Measurements from ENCODE around the gene FAM171A2. TPM values are rescaled to one million over a fixed set of nuclear protein-coding genes. Genes with fewer than 3 reads are reported as not detected.

FAM171A2 gene
- polyA plus RNA-seq, 1 experiment, result 2.3 TPM

- Histone ChIP-seq H3K4me3 (ENCODE audit: low read depth, low read length) (no peak overlapping the region), H3K27me3 (ENCODE audit: control insufficient read depth, insufficient read depth, low read length) (peaks cover 10% of the 10 kb centered on the region), H3K36me3 (ENCODE audit: control insufficient read depth, insufficient read depth, low read length) (no peaks in the 10 kb centered on the region)
- CTCF ChIA-PET, result no interaction called here
- POLR2A ChIA-PET, result no interaction called here
- DNase-seq (ENCODE audit: low read depth), result no peak
- TF ChIP-seq, protein P1, sequence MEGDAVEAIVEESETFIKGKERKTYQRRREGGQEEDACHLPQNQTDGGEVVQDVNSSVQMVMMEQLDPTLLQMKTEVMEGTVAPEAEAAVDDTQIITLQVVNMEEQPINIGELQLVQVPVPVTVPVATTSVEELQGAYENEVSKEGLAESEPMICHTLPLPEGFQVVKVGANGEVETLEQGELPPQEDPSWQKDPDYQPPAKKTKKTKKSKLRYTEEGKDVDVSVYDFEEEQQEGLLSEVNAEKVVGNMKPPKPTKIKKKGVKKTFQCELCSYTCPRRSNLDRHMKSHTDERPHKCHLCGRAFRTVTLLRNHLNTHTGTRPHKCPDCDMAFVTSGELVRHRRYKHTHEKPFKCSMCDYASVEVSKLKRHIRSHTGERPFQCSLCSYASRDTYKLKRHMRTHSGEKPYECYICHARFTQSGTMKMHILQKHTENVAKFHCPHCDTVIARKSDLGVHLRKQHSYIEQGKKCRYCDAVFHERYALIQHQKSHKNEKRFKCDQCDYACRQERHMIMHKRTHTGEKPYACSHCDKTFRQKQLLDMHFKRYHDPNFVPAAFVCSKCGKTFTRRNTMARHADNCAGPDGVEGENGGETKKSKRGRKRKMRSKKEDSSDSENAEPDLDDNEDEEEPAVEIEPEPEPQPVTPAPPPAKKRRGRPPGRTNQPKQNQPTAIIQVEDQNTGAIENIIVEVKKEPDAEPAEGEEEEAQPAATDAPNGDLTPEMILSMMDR (IDR thresholded peaks at IDR 0.05; ENCODE audit: insufficient read depth, low read depth, low read length), result no peak
Observed at GRCh38 chr17:44383861-44384260, 20.2 kb upstream of the FAM171A2 start.

GRCh38 chr17:44383363-44383762, 19.7 kb upstream of the FAM171A2 start:
- TF ChIP-seq, protein P1 (IDR thresholded peaks at IDR 0.05; ENCODE audit: insufficient read depth, low read depth, low read length), result no peak
- H3K27me3 ChIP-seq (ENCODE audit: control insufficient read depth, insufficient read depth, low read length), result peaks cover 10% of the 10 kb centered on the region
- CTCF ChIA-PET, result no interaction called here
- H3K4me3 ChIP-seq (ENCODE audit: low read depth, low read length), result no peak overlapping the region
- DNase-seq (ENCODE audit: low read depth), result no peak
- no peaks in the 10 kb centered on the region for H3K36me3 ChIP-seq (ENCODE audit: control insufficient read depth, insufficient read depth, low read length)
- POLR2A ChIA-PET, result no interaction called here

GRCh38 chr17:44382917-44383316, 19.3 kb upstream of the FAM171A2 start:
- POLR2A ChIA-PET, result no interaction called here
- TF ChIP-seq, protein P1 (IDR thresholded peaks at IDR 0.05; ENCODE audit: insufficient read depth, low read depth, low read length), result no peak
- H3K36me3 ChIP-seq (ENCODE audit: control insufficient read depth, insufficient read depth, low read length), result no peaks in the 10 kb centered on the region
- CTCF ChIA-PET, result interaction anchor here (0.8 kb wide), 1 partner anchor 150 kb away, joined by 3 read pairs; no protein-coding TSS in a partner anchor
- H3K27me3 ChIP-seq (ENCODE audit: control insufficient read depth, insufficient read depth, low read length), result peaks cover 10% of the 10 kb centered on the region
- no peak overlapping the region for H3K4me3 ChIP-seq (ENCODE audit: low read depth, low read length)
- DNase-seq (ENCODE audit: low read depth), result no peak

DNA sequence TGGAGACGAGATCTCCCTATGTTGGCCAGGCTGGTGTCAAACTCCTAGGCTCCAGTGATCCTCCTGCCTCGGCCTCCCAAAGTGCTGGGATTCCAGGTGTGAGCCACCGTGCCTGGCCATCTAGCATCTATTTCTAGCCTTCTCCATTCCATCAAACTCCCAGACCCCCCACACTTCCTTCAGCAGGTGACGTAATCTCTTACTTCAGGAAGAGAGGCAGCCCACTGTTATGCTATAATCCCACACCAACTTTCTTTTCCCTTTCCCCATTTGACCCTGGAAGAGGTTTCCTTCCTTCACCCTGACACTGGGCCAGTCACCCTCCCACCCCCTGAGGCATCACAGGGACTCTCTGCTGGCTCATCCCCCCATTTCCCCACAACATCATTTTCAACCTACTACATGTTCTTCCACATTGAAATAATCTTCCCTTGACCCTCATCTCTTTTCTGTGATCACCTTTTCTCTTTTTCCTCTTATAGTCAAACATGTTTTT, 18.2 kb upstream of the FAM171A2 start:
- no peak overlapping the region for H3K4me3 ChIP-seq (ENCODE audit: low read depth, low read length)
- ChIA-PET POLR2A (no interaction called here), CTCF (interaction anchor here (0.8 kb wide), 1 partner anchor 151 kb away, joined by 3 read pairs; no protein-coding TSS in a partner anchor)
- no peak for DNase-seq (ENCODE audit: low read depth)
- peaks cover 10% of the 10 kb centered on the region for H3K27me3 ChIP-seq (ENCODE audit: control insufficient read depth, insufficient read depth, low read length)
- no peaks in the 10 kb centered on the region for H3K36me3 ChIP-seq (ENCODE audit: control insufficient read depth, insufficient read depth, low read length)
- TF ChIP-seq, protein P1 (IDR thresholded peaks at IDR 0.05; ENCODE audit: insufficient read depth, low read depth, low read length), result no peak

DNA sequence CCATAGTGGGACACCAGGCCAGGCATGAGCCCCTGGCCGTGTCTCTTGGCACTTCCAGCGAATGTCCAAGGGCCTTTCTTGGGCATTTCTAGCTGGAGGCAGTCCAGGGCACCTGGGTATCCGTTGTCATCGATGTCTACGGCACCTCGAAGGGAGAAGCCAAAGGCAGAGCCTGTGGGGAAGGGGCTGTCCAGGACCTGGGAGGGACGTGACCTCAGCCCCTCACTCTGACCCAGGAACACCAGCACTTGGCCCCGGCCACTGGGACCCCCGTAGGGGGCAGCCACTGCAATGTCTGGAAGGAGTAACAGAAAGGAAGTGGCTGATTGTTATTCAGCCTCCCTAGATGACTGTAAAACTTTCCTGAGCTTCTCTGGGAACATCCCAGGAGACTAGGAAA, 17.1 kb upstream of the FAM171A2 start:
- CTCF ChIA-PET, result interaction anchor here (0.8 to 3.6 kb wide), 6 partner anchors 9 to 170 kb away, joined by 3 to 16 read pairs (median 4); partner anchors contain the start of genes FAM171A2, GRN and ITGA2B
- POLR2A ChIA-PET, result no interaction called here
- Histone ChIP-seq H3K4me3 (ENCODE audit: low read depth, low read length) (no peak overlapping the region), H3K36me3 (ENCODE audit: control insufficient read depth, insufficient read depth, low read length) (no peaks in the 10 kb centered on the region), H3K27me3 (ENCODE audit: control insufficient read depth, insufficient read depth, low read length) (peaks cover 10% of the 10 kb centered on the region)
- TF ChIP-seq, protein P1 (IDR thresholded peaks at IDR 0.05; ENCODE audit: insufficient read depth, low read depth, low read length), result no peak
- DNase-seq (ENCODE audit: low read depth), result no peak

Data from BJ (cell line).